Transverse colon (tissue), 4 donors: ENCODE results near the gene PROM1. TPM values are rescaled to one million over a fixed set of nuclear protein-coding genes. Genes with fewer than 3 reads are reported as not detected.

Source experiments
- DNase-seq: peaks from one replicate; pipeline ENCODE4 v3.0.0-alpha.2; 2019
- H3K27ac ChIP-seq, 4 donors: fragments of 200-600 bp; sonication (generic); 2 replicates each; pipeline ENCODE4 v1.5.1; 2016 to 2018; ENCODE audit warnings: inconsistent platforms in 4 of 4
- H3K27me3 ChIP-seq: fragments of 200-600 bp; sonication (generic); 2 replicates; pipeline ENCODE4 v1.5.1; 2017; ENCODE audit warnings: inconsistent platforms
- H3K36me3 ChIP-seq, 4 donors: fragments of 200-600 bp; sonication (generic); 2 replicates each; pipeline ENCODE4 v1.5.1; 2017 to 2019; ENCODE audit warnings: inconsistent platforms in 4 of 4
- H3K4me1 ChIP-seq, 4 donors: fragments of 200-600 bp; sonication (generic); 2 replicates each; pipeline ENCODE4 v1.5.1; 2017 to 2020; ENCODE audit warnings: inconsistent platforms in 4 of 4
- H3K4me3 ChIP-seq, 4 donors: fragments of 200-600 bp; sonication (generic); 1 replicate in 1 of 4; 2 replicates in 3 of 4; pipeline versions ENCODE4 v1.5.1 to v1.6.1; 2017 to 2019; ENCODE audit warnings: inconsistent platforms in 4 of 4
- H3K9me3 ChIP-seq, 2 donors: fragments of 200-600 bp; sonication (generic); 2 replicates each; pipeline ENCODE4 v1.5.1; 2017 to 2019; ENCODE audit warnings: inconsistent platforms in 2 of 2
- EP300 ChIP-seq: sonication (generic); formaldehyde crosslinking; IDR thresholded peaks from one replicate; pipeline ENCODE4 v1.6.1; 2017; ENCODE audit warnings: antibody characterized with exemption, low read depth
- POLR2A ChIP-seq: fragments of 450-650 bp; IDR thresholded peaks from one replicate; pipeline ENCODE4 v1.6.1; 2016; ENCODE audit warnings: antibody characterized with exemption, mild to moderate bottlenecking, moderate library complexity
- POLR2AphosphoS5 ChIP-seq, 3 donors: sonication (generic); formaldehyde crosslinking; IDR thresholded peaks; one replicate each; pipeline ENCODE4 v1.6.1; 2016; ENCODE audit warnings: antibody characterized with exemption in 3 of 3
- WGBS, 2 donors: methylation state at CpG; one replicate each; pipeline ENCODE4 v1.1.5; 2018; ENCODE audit warnings: low coverage in 1 of 2; 5-methylcytosine and 5-hydroxymethylcytosine counted together
- in situ Hi-C, 4 donors: fragments of 200-750 bp; cut with MboI; loops; one replicate each; pipeline versions ENCODE4 v1.15.0 to v1.15.1; 2017; ENCODE audit warnings: low sequenced_read_pairs in 3 of 4, low pct_ligation_motif_present in 1 of 4, low pct_unique_long_range_greater_than_20kb in 1 of 4
- intact Hi-C: fragments of 100-400 bp; cut with DNase I; formaldehyde crosslinking; loops from one replicate; pipeline ENCODE4 v1.15.1; 2023; ENCODE audit warnings: low total_unique reads
- total RNA-seq, 4 donors: library from RNA; depleted of rRNA; stranded (reverse); fragments of >200 nt; gene quantifications; one replicate each; pipeline ENCODE4 v1.1.0, GENCODE V29; 2016
- TF ChIP-seq, protein P1 (sequence below), 5 experiments: fragments of 200-600 bp in 3 of 5; fragments of 450-650 bp in 2 of 5; sonication (generic) in 3 of 5; IDR thresholded peaks; 1 replicate in 2 of 5; 2 replicates in 3 of 5; pipeline ENCODE4 v1.5.1; 2016 to 2017; ENCODE audit warnings: antibody characterized with exemption in 5 of 5, inconsistent platforms in 3 of 5, mild to moderate bottlenecking in 2 of 5, moderate library complexity in 1 of 5

PROM1 gene
- total RNA-seq, 4 donors from 2014 or later: 35.2 to 236 (median 170) TPM

DNA sequence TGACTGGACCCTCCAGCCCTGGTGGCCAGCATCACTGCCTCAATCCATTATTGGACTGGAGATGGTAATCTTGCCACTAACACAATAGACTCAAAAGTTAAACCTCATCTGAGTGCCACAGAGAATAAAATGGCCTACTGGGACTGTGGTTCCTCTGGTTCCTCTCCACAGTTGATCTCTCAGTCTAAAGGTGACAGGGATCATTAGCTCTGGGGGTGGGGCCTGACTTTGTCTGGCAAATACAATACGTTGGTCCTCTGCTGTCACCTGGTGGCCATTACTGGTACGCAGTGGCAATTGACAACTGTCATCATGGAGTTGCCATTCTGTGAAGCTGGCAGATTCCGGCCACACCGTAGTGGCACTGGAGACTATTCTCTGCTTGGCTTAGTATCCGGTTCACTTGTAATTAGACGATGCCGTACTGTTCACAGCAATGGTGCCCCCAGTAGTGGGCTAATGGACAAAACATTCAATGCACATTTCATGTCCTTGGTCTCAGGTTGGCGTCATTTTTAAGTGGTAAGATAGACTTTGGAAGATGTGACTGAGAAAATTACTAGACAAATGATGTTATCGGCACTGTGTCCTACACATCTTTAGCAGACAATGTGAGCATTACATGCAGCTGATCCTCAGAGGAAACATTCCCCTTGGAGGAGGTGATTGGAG lies 127.5 kb downstream of the PROM1 start:
- Histone ChIP-seq H3K4me3 (no peak overlapping the region), H3K4me1 (no peaks in the 10 kb centered on the region), H3K9me3 (no peaks in the 10 kb centered on the region), H3K36me3 (no peaks in the 10 kb centered on the region), H3K27ac (no peak overlapping the region), H3K27me3 (no peaks in the 10 kb centered on the region)
- intact Hi-C loops (loop anchor here (10.0 kb wide), 1 partner anchor 72 kb away; no protein-coding TSS in a partner anchor), in situ Hi-C loops (loop anchor here in 2 of 4 donors (10.0 to 25.0 kb wide), 3 partner anchors 72 to 469 kb away; no protein-coding TSS in a partner anchor)
- WGBS, 2 donors: 49% methylated on average over 9 of the region's 9 CpGs; no CpG with 5 or more reads in 1 of the 2 donors
- TF ChIP-seq, protein P1, sequence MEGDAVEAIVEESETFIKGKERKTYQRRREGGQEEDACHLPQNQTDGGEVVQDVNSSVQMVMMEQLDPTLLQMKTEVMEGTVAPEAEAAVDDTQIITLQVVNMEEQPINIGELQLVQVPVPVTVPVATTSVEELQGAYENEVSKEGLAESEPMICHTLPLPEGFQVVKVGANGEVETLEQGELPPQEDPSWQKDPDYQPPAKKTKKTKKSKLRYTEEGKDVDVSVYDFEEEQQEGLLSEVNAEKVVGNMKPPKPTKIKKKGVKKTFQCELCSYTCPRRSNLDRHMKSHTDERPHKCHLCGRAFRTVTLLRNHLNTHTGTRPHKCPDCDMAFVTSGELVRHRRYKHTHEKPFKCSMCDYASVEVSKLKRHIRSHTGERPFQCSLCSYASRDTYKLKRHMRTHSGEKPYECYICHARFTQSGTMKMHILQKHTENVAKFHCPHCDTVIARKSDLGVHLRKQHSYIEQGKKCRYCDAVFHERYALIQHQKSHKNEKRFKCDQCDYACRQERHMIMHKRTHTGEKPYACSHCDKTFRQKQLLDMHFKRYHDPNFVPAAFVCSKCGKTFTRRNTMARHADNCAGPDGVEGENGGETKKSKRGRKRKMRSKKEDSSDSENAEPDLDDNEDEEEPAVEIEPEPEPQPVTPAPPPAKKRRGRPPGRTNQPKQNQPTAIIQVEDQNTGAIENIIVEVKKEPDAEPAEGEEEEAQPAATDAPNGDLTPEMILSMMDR (IDR thresholded peaks at IDR 0.05): peak; percentile 82 to 99 (median 90)
- TF ChIP-seq EP300 (no peak), POLR2AphosphoS5 (IDR thresholded peaks at IDR 0.05) (no peak), POLR2A (no peak)
- DNase-seq: peak; percentile 92

DNA sequence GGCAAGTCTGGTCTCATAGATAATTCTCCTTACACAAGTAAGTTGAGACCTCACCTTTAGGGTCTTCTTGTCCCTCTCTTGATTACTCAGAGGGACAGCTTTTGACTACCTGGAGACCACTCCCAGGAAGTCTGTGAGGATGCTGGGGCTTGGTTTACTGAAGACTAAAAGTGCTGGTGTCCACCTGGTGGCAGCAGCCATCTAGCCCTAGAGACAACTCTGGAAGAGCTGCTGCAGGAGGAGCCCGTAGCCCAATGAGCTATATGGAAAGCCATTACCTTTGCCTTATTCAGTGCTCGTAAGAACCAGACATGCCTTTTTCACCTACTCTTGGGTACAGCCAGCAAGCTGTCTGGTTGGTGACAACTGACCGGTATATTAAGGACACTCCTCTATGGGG lies 128.2 kb downstream of the PROM1 start:
- in situ Hi-C loops: loop anchor here in 2 of 4 donors (10.0 to 25.0 kb wide), 3 partner anchors 71 to 468 kb away; no protein-coding TSS in a partner anchor
- H3K4me3 ChIP-seq: no peak overlapping the region

DNA sequence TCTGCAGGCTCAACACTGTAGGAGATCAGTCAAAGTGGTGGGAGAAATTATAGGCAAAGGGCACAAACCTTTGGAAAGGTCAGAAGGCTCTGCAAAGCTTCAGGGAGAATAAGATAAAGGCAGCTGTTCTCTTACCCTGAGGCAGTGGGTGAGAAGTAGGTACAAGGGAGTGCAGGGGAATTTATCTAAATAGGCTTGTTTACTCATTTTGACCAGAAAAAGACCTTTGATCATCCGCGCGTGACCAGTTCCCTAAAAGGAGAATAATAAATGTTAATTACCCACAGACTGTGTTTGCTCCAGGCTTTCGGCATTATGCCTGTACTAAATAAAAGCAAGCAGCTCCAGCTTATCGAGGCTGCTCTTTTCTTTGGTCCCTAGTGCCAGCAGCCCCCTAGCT lies 130.2 kb downstream of the PROM1 start:
- DNase-seq: no peak
- WGBS, 2 donors: 31 to 53% methylated on average over 5 of the region's 5 CpGs
- H3K27ac ChIP-seq: no peak overlapping the region
- no peaks in the 10 kb centered on the region for H3K9me3 ChIP-seq
- no peak overlapping the region for H3K4me3 ChIP-seq
- H3K36me3 ChIP-seq: no peaks in the 10 kb centered on the region
- H3K27me3 ChIP-seq: no peaks in the 10 kb centered on the region
- intact Hi-C loops (loop anchor here (10.0 kb wide), 1 partner anchor 69 kb away; no protein-coding TSS in a partner anchor), in situ Hi-C loops (loop anchor here in 2 of 4 donors (10.0 to 25.0 kb wide), 3 partner anchors 69 to 466 kb away; no protein-coding TSS in a partner anchor)
- H3K4me1 ChIP-seq: no peaks in the 10 kb centered on the region
- TF ChIP-seq POLR2AphosphoS5 (IDR thresholded peaks at IDR 0.05) (no peak), POLR2A (no peak), EP300 (no peak)
- TF ChIP-seq, protein P1 (IDR thresholded peaks at IDR 0.05): no peak

More for the DNA sequence above, 128.2 kb downstream of the PROM1 start:
- TF ChIP-seq POLR2AphosphoS5 (IDR thresholded peaks at IDR 0.05) (no peak), EP300 (no peak), POLR2A (no peak)
- TF ChIP-seq, protein P1 (IDR thresholded peaks at IDR 0.05): no peak
- H3K9me3 ChIP-seq: no peaks in the 10 kb centered on the region
- intact Hi-C loops: loop anchor here (10.0 kb wide), 1 partner anchor 71 kb away; no protein-coding TSS in a partner anchor
- WGBS, 2 donors: 93 to 100% methylated on average over 1 to 3 of the region's 3 CpGs
- H3K4me1 ChIP-seq: no peaks in the 10 kb centered on the region
- H3K36me3 ChIP-seq: no peaks in the 10 kb centered on the region
- H3K27ac ChIP-seq: no peak overlapping the region
- no peak for DNase-seq
- H3K27me3 ChIP-seq: no peaks in the 10 kb centered on the region

DNA sequence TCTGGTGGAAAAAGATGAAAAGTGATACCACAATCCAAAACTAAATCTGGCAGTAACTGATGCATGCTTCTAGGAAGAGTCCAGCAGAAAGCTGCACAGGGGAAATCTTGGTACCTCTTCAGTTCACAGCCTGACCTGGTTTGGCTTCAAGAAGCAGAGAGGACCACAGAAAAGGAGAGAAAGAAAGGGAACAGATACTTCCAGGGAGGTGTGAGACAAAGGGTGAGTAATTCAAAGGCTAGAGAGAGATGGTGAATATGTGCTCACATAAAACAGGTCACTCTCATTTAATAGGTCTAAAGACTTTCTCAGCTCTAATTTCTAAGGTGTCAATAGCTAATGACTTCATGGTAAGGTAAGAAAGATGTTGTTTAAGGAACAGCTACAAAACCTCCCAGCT lies 132.0 kb downstream of the PROM1 start:
- H3K4me1 ChIP-seq: no peaks in the 10 kb centered on the region
- H3K36me3 ChIP-seq: no peaks in the 10 kb centered on the region
- H3K4me3 ChIP-seq: no peak overlapping the region
- intact Hi-C loops: loop anchor here (10.0 kb wide), 1 partner anchor 67 kb away; no protein-coding TSS in a partner anchor
- no peaks in the 10 kb centered on the region for H3K27me3 ChIP-seq
- in situ Hi-C loops: loop anchor here in 2 of 4 donors (10.0 to 25.0 kb wide), 3 partner anchors 67 to 464 kb away; no protein-coding TSS in a partner anchor
- TF ChIP-seq POLR2AphosphoS5 (IDR thresholded peaks at IDR 0.05) (no peak), POLR2A (no peak)
- no peak overlapping the region for H3K27ac ChIP-seq
- no peaks in the 10 kb centered on the region for H3K9me3 ChIP-seq
- no peak for DNase-seq
